ENCODE measurements around the gene ZC3HAV1. TPM values are rescaled to one million over a fixed set of nuclear protein-coding genes. Genes with fewer than 3 reads are reported as not detected.

The ZC3HAV1 gene
- total RNA-seq, 1 donor from 2014 or later = 13.5 TPM

GRCh38 chr7:139118234-139118804 is 8.8 kb upstream of the ZC3HAV1 start:
- Mint-ChIP-seq H3K36me3 (ENCODE audit: unreplicated experiment) (no peaks in the 10 kb centered on the region), H3K4me1 (ENCODE audit: low read depth, unreplicated experiment) (no peaks in the 10 kb centered on the region), H3K27me3 (ENCODE audit: unreplicated experiment) (no peaks in the 10 kb centered on the region), H3K9me3 (ENCODE audit: unreplicated experiment) (peaks cover 2% of the 10 kb centered on the region), H3K27ac (ENCODE audit: unreplicated experiment) (no peak overlapping the region), H3K4me3 (ENCODE audit: unreplicated experiment) (no peak overlapping the region)
- DNase-seq = no peak
- no peak for TF ChIP-seq CTCF (IDR thresholded peaks at IDR 0.05; ENCODE audit: partially characterized antibody, unreplicated experiment)

GRCh38 chr7:139117599-139118233 is 8.2 kb upstream of the ZC3HAV1 start:
- H3K4me3 Mint-ChIP-seq (ENCODE audit: unreplicated experiment) = no peak overlapping the region
- H3K9me3 Mint-ChIP-seq (ENCODE audit: unreplicated experiment) = peaks cover 2% of the 10 kb centered on the region
- H3K27ac Mint-ChIP-seq (ENCODE audit: unreplicated experiment) = no peak overlapping the region
- no peaks in the 10 kb centered on the region for H3K4me1 Mint-ChIP-seq (ENCODE audit: low read depth, unreplicated experiment)
- no peak for TF ChIP-seq CTCF (IDR thresholded peaks at IDR 0.05; ENCODE audit: partially characterized antibody, unreplicated experiment)
- H3K27me3 Mint-ChIP-seq (ENCODE audit: unreplicated experiment) = no peaks in the 10 kb centered on the region
- no peaks in the 10 kb centered on the region for H3K36me3 Mint-ChIP-seq (ENCODE audit: unreplicated experiment)
- DNase-seq = no peak

GRCh38 chr7:139116999-139117398 is 7.5 kb upstream of the ZC3HAV1 start:
- TF ChIP-seq CTCF (IDR thresholded peaks at IDR 0.05; ENCODE audit: partially characterized antibody, unreplicated experiment) = no peak
- no peak overlapping the region for H3K27ac Mint-ChIP-seq (ENCODE audit: unreplicated experiment)
- DNase-seq = no peak
- no peak overlapping the region for H3K4me3 Mint-ChIP-seq (ENCODE audit: unreplicated experiment)
- H3K9me3 Mint-ChIP-seq (ENCODE audit: unreplicated experiment) = peaks cover 2% of the 10 kb centered on the region
- no peaks in the 10 kb centered on the region for H3K36me3 Mint-ChIP-seq (ENCODE audit: unreplicated experiment)
- H3K27me3 Mint-ChIP-seq (ENCODE audit: unreplicated experiment) = peaks cover 2% of the 10 kb centered on the region
- H3K4me1 Mint-ChIP-seq (ENCODE audit: low read depth, unreplicated experiment) = no peaks in the 10 kb centered on the region

GRCh38 chr7:139115104-139115503 is 5.6 kb upstream of the ZC3HAV1 start:
- no peak for DNase-seq
- TF ChIP-seq CTCF (IDR thresholded peaks at IDR 0.05; ENCODE audit: partially characterized antibody, unreplicated experiment) = no peak
- H3K27me3 Mint-ChIP-seq (ENCODE audit: unreplicated experiment) = peaks cover 5% of the 10 kb centered on the region
- no peak overlapping the region for H3K27ac Mint-ChIP-seq (ENCODE audit: unreplicated experiment)
- H3K4me1 Mint-ChIP-seq (ENCODE audit: low read depth, unreplicated experiment) = peaks cover under 1% of the 10 kb centered on the region
- H3K4me3 Mint-ChIP-seq (ENCODE audit: unreplicated experiment) = no peak overlapping the region
- H3K36me3 Mint-ChIP-seq (ENCODE audit: unreplicated experiment) = no peaks in the 10 kb centered on the region
- peaks cover 7% of the 10 kb centered on the region for H3K9me3 Mint-ChIP-seq (ENCODE audit: unreplicated experiment)

- H3K4me1 Mint-ChIP-seq (ENCODE audit: low read depth, unreplicated experiment) = peaks cover 5% of the 10 kb centered on the region
- peaks cover 8% of the 10 kb centered on the region for H3K27me3 Mint-ChIP-seq (ENCODE audit: unreplicated experiment)
- peaks cover 10% of the 10 kb centered on the region for H3K9me3 Mint-ChIP-seq (ENCODE audit: unreplicated experiment)
- no peaks in the 10 kb centered on the region for H3K36me3 Mint-ChIP-seq (ENCODE audit: unreplicated experiment)
- no peak for TF ChIP-seq CTCF (IDR thresholded peaks at IDR 0.05; ENCODE audit: partially characterized antibody, unreplicated experiment)
- no peak overlapping the region for H3K4me3 Mint-ChIP-seq (ENCODE audit: unreplicated experiment)
- H3K27ac Mint-ChIP-seq (ENCODE audit: unreplicated experiment) = no peak overlapping the region
- DNase-seq = no peak
Observed at GRCh38 chr7:139114585-139114984, 5.1 kb upstream of the ZC3HAV1 start.
